ENCODE data around the gene IMPG1.

The IMPG1 gene

DNA sequence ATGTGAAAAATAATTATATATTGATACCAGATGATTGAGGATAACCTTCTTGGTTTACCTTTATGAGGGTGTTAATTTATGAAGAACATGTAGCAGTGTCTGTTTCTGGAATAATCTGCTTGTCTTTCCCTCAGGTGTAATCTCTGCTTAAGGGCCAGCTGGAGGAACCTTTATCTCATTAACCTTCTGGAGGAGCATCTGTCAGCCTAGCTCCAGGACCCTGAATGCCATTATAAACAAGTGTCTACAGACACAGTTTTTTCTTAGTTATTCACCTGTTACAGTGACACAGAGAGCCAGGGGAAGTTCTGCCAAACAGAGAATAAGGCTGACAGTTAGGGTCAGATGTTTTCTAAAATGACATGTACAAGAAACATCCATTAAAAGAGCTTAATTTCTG, at the start of gene IMPG1:
Gene IMPG1, minus strand, starts transcription at position 101 of the 400 bp plus-strand sequence. CDS start 174 bp downstream, outside the sequence.
- no peak for DNase-seq

GRCh38 chr6:76120302-76120701, 47.8 kb upstream of the IMPG1 start:
- no peak for DNase-seq

GRCh38 chr6:76073281-76073680, 819 bp upstream of the IMPG1 start:
- DNase-seq = no peak

- no peak for DNase-seq
Observed at GRCh38 chr6:76057469-76057868, 15.0 kb downstream of the IMPG1 start.

GRCh38 chr6:76052314-76052713, 20.1 kb downstream of the IMPG1 start:
- no peak for DNase-seq

DNA sequence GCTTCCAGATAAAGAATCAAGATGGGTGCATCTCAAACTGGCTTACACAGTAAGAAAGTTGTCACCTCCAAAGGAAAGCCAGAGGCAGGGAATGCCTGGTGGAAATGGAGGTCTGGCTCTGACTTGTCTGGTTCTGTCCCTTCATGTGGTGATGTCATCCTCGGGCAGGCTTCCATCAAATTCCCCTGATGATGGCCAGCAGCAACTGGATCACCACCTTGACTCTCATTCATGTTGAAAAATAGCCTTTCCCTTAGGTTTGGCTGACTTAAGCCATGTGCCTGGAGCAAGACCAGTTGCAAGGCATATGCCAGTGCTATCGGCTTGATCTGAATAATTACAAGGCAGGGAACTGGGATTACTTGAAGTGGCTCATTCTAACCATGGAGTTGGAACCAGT, 28.8 kb downstream of the IMPG1 start:
- no peak for DNase-seq

- DNase-seq = no peak
Observed at GRCh38 chr6:76035713-76036112, 36.7 kb downstream of the IMPG1 start.

GRCh38 chr6:76026101-76026500, 46.4 kb downstream of the IMPG1 start:
- DNase-seq = no peak

DNA sequence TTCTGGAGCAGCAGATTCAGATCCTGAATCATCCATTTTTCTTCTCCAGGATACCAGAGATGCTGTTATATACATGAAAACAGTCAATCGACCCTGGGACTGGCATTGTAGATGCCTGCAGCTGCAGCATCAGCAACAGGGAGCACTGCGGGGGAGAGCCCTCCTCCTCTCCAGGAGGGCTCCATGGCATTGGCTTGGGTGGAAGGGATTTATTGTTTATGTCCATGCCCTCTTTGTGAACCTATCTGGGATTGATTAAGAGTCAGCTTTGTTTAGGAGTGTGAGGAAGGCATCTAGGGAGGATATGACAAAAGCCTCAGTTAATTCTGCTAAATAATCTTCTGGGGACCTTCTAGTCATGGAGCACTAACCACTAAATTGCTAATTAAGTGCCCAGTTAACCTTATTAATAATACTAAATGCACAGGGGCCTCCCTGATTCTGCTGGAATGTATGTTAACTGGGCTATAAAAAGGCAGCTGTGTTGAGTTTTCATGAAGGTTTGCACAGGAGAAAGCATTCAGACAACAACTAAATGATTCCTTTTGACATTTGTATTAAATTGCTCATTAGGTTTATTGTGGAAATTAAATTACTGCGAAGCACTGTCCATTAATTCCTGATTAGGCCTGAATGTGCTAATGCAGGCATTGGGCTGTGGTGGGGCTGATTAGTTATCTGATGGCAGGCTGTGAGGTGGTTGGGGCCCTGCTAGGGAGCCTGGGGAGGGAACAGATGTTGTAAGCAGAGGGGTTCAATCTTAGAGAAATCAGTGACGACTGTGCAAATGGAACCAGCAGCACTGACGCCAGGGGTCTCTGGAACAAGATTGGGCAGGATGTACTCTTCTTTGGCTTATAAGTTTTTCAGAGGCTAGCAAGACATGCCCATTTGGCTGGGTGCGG, 57.6 kb downstream of the IMPG1 start:
- DNase-seq = no peak

DNA sequence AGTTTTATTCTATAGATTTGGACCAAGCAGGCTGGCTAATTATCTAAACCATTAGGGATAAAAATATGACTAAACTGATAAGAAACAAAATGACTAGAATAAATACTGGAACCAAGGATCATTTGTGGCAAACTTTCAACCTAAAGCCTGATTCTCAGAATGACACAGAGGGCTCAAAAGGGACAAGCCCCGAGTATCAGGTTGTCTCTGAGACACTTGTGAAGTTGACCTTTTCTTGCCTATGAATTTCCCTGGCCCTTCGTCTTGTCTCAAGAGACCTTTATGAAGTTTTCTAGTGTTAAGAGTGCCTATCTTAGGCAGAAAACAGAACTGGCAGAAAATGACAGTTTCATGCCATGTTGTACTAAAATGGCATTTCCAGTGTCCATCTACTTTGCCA, 68.3 kb downstream of the IMPG1 start:
- DNase-seq = no peak

GRCh38 chr6:76003686-76004085, 68.8 kb downstream of the IMPG1 start:
- DNase-seq = no peak

- DNase-seq = no peak
Observed at GRCh38 chr6:76003113-76003512, 69.3 kb downstream of the IMPG1 start.

- no peak for DNase-seq
Observed at GRCh38 chr6:76000629-76001028, 71.8 kb downstream of the IMPG1 start.

DNA sequence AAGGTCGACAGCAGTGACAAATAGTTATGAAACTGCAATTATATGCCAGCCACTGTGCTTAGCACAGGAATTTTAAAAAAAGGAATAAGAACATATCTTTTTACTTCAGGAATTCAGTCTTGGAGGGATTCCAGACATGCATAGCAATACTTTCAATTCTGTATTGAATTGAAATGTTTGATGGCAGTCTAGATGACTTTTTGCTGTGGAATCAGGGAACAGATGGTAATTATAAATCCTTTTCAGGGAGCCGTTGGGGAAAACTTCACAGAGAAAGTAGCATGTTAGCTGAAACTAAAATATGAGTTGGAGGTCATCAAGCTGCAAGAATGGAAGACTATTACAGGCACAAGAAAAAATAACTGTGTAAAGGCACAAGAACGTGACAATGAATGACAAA, 74.8 kb downstream of the IMPG1 start:
- DNase-seq = no peak

DNA sequence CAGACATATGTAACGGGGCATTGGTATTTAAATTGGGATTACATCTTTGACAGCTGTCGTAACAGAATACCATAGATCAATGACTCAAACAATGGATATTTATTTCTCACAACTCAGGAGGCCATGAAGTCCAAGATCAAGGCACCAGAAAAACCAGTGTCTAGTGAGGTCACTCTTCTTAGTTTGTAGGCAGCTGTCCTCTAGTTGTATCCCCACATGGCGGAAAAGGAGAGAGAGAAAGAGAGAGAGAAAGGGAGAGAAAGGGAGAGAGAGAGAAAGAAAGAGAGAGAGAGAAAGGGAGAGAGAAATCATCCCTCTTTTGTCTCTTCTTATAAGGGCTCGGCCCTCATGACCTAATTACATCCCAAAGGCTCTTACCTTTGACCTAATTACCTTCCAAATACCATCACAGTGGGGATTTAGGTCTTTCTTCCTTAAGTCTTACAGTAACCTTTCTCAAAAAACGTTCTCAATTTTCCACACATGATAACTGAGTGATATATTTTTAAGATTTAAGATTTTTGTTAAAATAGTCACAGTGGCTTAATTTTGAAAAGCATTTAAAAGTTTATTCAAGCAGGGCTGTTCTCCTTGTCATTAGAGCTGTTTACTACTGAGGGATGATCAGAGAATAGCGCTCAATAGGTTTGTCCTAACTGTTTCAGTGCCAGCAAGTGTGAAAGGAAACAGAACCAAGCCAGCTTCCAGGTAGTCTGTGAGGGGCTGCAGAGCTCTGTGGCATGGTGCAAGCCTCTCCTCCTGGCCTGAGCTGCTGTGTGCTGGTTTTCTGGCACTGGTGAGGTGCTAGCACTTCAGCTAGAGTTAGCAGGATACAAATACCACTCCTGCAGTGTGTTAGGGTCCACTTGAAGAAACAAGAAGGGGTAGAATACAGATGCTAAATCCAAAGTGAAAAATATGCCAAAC, 79.0 kb downstream of the IMPG1 start:
- DNase-seq = no peak

DNA sequence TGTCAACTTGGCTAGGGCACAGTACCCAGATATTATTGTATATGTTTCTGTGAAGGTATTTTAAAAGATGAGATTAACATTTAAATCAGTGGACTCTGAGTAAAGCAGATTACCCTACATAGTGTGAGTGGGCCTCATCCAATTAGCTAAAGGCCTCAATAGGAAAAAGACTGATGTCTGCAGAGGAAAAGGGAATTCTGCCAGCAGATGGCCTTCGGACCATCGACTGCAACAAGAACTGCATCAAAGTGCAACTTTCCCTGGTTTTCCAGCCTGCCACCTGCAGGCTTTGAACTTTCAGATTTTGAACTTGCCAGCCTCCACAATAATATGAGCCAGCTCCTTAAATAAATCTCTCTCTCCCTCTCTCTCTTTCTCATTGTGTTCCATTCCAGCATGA, 80.5 kb downstream of the IMPG1 start:
- DNase-seq = no peak

GRCh38 chr6:75986935-75987334, 85.5 kb downstream of the IMPG1 start:
- DNase-seq = no peak

DNA sequence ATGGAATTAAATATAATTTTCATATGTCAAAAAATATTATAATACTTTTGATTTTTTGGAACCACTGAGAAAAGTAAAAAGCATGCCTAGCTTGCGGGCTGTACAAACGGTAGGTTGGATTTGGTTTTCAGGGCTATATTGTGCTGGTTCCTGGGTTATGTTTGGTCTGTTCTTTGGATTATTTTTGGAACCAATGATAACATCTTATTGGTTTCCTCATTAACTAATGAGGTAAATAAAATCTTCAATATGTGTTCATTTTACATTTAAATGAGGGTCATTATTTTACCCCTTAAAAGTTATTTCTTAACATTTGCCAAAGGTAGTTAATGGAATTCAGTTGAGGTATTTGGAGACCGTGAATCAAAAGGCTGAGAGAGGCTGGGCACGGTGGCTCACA, 96.6 kb downstream of the IMPG1 start:
- no peak for DNase-seq

- DNase-seq = no peak
Observed at GRCh38 chr6:75970093-75970492, 102.4 kb downstream of the IMPG1 start.

DNA sequence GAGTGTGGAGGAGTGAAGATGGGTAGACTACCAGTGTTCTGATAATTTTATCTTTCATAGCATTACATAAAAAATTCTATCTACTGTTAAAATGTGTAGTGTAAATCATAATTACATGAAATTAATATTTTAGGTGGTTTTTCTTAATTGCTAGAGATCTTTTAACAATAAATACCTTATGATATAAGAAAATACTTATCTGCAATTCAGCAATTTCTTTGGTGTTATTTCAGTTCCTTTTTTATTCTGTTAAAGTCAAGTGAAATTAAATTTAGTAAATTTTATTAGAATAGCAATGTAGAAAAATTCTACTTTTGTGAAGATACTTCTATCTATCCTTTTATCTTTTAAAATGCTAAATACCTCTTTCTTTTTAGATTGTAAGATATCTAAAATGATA, 104.3 kb downstream of the IMPG1 start:
- DNase-seq = no peak

DNA sequence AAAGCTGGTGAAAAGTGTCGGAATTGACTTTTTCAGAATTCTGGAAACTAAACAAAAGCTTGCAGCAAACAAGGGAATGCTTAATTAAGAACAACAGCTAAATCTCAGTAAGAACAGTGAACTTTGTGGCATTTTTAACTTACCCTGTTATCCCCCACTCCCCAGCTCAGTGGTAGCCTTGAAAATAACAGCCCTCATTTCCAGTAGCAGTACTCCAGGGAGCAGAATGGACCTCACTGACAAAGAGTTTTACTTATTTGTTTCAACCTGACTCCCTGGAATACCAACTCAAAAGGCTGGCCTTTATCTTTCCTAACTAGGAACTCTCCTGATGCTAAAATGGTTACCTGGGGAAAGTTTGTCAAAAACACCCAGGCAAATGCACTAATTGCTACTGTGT, 108.9 kb downstream of the IMPG1 start:
- no peak for DNase-seq

GRCh38 chr6:75952128-75952527, 120.3 kb downstream of the IMPG1 start:
- no peak for DNase-seq

- DNase-seq = no peak
Observed at GRCh38 chr6:75947935-75948334, 124.5 kb downstream of the IMPG1 start.

Data from NCI-H1048 (cell line).